SW480 (cell line): Measurements from ENCODE around the gene NUDT16.

Source experiments
- DNase-seq: peaks from one replicate; pipeline ENCODE4 v3.0.0-alpha.2; 2016; ENCODE audit warnings: low spot score

NUDT16 gene

DNA sequence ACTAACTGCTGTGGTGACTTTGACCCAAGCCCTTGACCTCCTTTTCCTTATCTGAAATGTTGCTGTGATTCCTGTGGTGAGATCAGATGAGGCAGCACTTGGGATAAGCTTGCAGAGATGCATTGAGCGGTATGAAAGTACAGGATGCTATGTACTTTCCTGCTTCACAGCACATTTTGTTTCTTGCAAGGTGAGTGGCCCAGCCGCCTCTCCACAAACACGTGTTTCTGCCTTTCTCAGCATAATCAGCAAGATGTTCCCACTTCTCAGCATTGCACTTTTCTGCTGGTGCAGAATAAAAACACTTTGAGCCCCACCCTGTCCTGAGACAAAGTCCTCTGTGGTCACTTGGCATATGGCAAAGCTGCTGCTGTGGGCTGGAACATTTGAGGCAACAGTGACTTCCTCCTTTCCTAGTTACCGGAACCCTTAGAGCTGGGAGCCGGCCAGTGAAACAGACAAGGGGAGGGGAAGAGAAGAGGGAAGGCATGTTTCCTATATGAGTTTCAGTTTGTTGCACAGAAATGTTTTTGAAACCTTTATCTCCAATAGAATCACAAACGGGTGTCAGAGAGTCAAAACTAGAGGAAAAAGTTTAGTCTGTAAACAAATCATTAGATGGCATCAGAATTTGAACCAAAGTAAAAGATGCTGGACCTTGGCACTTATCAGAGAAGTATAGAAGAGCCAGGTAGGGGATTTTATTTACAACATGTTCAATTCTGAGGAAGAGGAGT is 5.0 kb downstream of the NUDT16 start:
- DNase-seq, result no peak

DNA sequence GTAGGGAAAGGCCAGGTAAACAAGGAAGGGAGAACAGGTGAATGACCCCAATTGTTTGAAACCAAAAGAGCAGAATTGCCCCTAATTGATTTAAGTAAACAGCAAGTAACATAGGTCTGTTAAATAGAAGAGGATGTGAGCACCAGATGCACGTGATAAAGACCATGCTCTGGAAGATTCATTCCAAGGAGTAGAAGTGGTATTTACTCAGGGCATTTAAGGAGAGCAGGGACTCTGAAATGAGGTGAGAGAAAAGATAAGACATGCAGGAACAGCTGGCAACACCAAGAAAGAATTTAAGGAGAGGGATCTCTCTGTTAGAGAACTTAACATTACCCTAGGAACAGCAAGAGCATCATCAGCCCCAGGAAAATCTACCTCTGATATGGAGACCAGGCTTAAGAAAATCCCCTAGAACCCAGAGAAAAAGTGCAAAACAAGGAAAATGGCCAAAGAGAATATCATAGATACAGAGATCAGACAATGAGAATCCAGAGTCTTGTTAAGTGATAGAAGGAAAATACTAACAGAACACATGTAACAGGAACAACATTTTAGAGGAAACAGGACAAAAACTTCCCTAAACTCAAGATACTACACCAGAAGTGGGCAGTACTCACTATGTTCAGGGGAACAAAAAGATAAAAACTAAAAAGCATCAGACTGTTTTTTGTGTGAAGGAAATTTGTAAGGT is 6.4 kb downstream of the NUDT16 start:
- DNase-seq, result no peak

DNA sequence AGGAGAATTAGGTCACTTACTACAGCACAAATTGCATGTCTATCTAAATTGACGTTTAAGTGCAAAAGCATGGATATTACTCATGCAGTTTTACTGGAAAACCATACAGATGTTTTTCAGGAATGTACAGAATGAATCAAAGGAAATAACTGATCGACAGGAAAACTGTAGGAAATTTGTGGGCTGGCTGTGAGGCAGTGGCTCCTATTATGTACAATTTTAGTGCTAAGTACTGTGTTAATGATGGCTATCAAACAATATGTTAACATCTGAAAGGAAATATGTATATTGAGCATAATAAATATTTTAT is 6.9 kb downstream of the NUDT16 start:
- no peak for DNase-seq

DNA sequence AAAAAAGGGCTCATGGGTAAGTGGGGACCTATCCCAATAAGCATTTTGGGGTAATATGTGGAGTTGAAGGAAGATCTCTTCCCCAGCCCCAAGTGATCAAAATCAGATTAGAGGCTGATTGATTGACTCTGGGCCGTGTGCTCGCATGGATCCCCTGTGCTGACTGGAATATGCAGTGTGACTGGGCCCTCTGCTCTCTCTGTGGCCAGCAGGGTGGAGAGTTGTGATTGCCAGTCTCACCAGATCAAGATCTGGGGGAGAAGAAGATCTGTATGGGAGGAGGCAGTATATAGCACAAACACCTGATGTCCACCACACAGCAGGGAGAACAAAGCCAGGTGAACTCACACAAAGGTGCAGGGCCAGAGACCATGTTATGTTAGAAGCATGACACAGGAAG is 8.8 kb downstream of the NUDT16 start:
- no peak for DNase-seq

DNA sequence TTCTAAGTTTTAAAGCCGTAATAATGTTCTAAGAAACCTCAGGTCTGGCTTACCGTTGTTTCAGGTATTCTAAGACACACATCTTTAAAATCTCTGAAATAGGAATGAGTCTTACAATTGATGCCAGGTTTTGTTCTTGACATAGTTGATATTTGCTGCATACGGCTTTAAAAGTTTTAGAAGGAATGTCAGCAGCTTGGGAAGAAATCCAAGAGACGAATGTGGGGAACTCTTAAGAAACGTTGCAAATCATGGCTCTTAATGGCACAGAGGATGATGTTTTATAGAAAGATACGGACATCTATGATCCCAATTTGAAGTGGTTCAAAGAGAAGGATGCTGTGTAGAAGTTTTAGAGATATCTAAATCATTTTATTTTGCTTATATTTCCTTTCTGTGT is 11.5 kb downstream of the NUDT16 start:
- no peak for DNase-seq

DNA sequence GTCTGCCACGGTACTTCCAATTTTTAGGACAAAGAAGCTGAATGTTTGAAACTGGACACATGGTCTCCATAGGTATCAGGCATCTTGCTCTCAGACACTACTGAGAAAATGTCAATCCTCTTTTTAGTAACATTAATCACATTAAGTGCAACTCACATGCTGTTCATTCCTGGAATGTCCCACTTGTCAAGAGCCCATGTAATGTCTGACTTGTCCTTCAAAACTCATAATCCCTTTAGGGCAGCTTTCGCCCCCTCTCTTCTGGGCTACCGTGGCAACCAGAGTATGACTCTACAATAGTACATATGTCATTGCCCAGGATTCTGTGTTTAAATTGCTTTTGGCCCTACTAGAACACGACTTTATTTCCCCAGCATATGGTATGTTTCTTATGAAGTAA is 12.3 kb downstream of the NUDT16 start:
- no peak for DNase-seq

DNA sequence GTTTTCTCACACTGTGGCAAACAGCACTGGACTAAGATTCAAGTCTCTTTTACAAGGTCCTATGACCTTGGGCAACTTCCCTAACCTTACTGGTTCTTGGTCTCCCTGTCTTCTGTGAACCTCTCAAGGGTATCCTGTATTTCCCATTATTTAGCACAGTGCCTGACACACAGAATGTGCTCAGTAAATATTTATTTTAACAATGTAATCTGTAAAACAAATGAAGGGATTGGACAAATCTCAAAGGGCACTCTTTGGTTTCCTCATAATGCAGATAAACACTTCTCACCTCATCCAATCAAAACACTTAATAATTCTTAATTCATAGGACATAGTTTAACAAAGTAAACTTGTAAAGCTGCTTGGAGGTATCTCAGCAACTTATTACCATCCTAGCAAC is 12.8 kb downstream of the NUDT16 start:
- no peak for DNase-seq

DNA sequence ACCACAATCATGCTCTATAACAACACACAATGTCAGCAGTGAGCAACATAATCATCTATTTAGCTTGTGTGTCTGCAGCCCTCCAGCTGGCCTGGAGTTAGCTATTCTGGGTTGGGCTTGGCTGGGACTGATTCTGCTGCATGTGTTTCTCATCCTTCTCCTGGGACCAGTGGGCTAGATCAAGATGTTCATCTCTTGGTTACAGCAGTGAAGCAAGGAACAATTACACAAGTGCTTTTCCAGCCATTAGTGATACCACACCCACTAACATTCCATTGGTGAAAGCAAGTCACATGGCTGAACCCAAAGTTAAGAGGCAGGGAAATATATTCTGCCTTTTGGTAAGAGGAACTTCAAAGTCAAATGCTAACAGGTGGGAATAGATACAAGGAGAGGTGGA is 14.6 kb downstream of the NUDT16 start:
- DNase-seq, result no peak

DNA sequence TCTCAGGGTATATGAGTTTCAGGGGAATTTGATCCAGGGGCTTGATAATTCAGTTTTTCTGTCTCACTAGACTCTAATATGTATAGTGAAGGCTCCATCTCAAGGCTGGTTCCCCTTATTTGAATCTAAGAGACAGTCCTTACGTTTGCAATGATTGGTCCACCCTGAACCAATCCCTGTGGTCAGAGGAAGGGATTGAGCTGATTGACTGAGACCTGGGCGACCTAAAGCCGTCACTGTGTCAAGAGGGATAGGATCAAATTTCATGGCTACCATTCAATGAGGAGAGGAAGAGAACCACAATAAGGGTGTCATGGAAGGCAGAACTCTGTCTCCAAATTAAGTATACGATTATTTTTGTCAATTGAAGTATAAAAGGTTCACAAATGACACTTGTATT is 16.3 kb downstream of the NUDT16 start:
- no peak for DNase-seq

DNA sequence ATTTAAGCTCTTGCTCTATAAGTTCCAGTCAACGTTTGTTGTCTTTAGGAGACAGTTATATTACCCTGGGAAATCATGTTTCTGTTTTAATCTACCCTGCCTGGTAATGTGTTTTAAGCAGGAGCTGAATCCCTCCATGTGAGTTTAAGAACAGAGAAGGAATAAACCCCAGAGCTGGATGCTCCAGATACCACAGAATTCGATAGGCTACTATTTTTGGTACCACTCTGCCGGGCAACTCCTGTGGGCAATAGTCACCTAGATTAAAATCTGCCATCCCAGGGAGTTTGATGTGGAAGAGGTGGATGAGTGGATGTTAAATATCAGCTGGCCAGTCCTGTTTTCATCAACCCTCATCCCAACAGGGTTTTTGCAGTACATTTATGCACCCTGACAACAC is 20.4 kb downstream of the NUDT16 start:
- no peak for DNase-seq

DNA sequence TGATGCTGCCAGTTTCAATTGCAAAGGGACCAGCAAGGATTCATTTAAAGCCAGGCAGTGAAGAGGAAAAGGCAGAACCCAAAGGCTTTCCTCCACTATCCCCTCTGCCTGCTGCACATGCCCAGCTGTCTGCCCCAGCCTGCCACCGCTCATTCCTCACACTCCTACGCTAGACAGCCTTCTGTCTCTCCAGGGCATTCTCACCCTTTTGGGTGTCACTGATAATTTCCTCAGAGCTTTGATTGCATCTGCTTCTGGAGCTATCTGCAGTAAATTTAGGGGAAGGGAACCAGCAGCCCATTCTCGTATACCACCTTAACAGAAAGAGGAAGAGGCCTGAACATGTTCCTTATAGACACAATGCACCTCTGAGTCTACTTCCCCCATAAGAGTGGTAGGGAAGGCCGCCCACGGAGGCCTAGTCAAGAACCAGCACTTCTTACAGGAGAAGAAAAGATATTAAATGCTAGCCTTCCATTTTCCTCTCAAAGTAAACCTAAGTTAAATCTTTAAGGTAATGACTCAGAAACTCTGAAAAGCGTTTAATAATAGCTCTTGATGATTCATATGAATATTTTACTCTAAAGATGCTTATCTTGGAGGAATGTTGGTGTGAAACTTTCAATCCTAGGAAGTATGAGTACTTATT is 20.9 kb downstream of the NUDT16 start:
- DNase-seq, result no peak

DNA sequence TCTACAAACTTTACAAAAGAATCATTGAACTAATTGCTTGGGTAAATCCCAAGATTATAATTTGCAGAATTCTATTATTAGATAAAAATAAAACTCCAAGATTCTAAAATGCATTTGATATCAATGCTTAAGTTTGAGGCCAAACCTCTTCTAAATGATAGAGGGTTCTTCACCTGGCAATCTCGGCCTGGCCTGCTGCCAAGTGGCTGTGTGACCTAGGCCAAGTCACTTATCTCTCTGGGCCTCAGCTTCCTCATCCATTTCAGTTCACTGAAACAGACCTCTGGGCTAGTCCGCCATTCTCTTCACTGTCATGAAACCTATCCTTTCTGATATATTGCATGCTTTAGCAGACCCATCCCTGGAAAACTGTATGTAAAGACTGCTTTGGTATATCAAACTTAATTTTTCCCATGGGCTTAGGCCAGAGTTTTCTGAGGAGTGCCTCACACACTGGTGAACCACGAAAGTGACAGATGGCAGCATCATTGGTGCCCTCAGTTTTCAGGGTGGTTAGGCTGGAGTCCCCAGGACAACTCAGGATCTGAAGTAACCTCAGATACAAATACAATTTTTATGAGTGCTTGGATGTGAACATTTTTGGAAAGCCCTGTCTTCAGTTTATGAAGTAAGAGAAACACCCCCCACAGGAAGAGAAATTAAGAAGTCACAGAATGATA is 21.8 kb downstream of the NUDT16 start:
- no peak for DNase-seq

DNA sequence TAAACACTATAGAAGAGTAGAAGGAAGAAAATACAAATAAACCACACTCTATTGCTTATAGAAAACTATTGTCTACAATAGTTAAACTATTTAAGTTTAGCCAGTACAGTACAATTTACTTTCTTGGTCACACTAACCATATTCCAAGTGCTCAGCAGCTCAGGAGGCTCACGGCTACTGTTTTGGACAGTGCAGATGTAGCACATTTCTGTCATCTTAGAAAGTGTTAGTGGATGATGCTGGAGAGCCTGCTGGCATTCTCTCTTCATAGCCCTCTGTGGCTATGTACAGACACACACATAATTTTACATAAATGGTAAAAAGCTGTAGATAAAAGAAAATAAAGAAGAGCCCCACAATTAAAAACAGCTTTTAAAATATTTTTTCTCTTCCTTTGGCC is 23.8 kb downstream of the NUDT16 start:
- DNase-seq, result no peak

DNA sequence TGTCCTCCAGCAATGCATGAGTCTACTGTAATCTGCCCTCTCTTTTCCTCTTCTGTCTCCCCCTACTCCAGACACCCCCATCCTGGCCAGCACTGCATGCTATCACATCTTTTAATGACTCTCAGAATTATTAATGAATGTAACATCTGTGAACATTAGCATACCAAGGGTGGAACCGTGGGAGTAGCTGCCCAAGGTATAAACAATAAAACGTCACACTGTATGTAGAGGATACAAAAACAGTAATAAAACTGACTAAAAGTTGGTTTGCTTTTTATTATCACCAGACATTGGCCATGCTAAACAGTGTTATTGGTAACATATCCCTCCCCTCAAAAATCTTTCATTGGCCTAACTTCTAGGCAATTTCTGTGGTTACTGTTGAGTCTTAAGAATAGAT is 24.7 kb downstream of the NUDT16 start:
- DNase-seq, result no peak

DNA sequence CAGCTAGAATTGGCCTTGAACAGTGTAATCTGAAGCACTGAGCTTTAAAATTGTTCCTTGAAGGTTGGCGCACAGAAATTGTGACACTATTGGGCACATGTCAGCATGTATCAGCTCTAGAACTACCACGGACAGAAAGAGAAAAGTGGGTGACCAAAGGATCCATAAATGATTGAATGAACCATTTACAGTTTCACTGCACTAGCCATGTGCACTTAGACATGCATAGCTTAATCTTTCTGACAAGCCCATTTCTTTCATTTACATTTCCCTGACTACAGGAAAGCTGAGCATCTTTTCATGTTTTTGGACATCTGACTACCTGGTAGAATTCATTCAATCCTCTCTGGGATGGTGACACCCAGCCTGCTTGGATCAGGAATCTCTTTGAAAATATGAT is 36.2 kb downstream of the NUDT16 start:
- no peak for DNase-seq

DNA sequence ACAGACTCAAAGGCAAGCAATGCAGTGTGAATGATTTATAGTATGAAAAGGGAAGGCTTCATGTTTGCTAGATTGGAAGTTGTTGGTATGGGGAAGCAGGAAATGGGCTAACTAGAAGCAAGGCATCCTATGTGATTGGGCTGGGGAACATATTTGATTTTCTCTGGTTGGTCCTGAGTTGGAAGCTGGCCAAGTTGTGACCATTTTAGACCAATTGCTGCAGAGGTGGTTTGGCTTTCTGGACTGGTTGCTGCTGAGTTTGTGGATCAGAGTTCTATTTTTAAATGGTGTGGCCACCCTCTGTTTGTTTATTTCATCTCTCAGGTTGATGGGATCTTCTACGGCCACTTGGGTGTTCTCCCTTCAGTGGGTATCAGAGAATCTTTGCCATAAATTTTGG is 39.7 kb downstream of the NUDT16 start:
- no peak for DNase-seq

DNA sequence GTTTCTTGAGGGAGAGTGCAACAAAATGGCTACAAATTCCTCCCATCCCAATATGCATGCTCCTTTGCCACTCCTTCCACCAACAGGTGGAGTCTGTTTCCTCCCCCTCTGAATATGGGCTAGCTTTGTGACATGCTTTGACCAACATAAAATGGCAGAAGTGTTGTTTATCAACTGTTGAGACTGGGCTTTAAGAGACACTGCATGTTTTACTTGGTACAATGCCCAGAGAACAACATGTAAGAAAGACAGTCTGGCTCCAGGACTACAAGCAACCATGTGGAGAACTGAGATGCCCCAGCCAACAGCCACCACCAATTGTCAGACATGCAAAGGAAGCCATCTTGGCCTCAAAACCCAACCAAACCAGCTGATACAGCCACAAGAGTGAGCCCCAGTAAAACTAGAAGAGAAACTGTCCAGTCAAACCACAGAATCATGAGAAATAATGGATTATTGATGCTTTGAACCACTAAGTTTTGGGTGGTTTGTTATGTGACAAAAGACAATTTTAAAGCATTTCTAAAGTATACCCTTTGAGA is 40.5 kb downstream of the NUDT16 start:
- no peak for DNase-seq

DNA sequence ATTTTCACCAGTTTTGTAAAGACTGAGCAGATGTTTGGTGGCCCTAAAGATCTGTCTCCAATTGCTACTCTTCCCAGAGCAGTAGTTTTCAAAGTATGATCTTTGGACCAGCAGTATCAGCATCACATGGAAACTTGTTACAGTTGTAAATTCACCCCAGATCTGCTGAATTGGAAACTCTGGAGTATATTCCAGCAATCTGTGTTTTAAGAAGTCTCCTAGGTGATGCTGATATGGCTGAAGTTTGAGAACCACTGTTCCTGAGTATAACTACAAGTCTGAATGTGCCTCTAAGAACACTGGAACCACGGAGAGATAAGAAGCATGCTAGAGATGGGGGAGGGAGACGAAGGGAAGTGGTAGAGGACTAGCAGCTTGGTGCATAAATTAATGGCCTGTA is 45.7 kb downstream of the NUDT16 start:
- no peak for DNase-seq

DNA sequence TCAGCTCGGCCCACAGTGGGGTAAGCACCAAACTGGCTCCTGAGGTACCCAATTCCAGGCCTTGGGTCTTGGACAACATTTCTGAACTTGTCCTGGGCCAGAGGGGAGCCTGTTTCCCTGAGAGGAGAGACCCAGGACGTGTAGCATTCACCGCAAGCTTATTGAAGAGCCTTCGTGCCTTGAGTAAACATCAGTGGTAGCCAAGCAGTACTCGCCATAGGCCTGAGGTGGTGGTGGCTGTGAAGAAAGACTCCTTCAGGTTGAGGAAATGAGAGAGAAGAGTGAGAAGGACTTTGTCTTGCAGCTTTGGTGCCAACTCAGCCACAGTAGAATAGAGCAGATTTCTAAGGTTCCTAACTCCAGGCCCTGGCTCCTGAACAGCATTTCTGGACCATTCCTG is 50.2 kb downstream of the NUDT16 start:
- DNase-seq, result no peak

DNA sequence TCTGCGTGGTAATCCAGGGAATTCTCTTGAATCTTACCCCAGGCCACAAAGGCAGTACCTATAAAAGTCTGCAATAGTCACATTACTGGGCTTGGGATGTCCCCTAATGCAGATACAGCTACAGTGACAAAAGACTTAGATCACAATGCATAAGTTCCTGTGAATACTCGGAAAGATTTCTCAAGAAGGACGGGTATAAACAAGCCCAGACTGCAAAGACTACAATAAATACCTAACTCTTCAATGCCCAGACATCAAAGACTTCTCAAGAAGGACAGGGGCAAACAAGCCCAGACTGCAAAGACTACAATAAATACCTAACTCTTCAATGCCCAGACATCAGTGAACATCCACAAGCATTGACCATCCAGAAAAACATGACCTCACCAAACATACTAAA is 50.9 kb downstream of the NUDT16 start:
- no peak for DNase-seq

DNA sequence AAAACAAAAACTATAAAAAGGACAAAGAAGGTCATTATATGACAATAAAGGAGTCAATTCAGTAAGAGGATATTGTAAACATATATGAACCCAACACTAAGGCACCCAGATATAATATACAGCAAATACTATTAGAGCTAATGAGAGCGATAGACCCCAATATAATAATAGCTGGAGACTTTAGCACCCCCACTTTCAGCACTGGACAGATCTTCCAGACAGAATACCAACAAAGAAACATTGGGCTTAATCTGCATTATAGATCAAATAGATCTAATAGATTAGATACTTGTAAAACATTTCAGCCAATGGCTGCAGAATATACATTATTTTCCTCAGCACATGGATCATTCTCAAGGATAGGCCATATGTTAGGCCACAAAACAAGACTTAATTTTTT is 53.4 kb downstream of the NUDT16 start:
- DNase-seq, result no peak
